ENCODE data around the gene FGA. TPM values are rescaled to one million over a fixed set of nuclear protein-coding genes. Genes with fewer than 3 reads are reported as not detected.

Gene FGA
- total and polyA plus RNA-seq, 10 of the 15 experiments (the other 5 are each of a cell fraction or from before 2014, with no cell fraction given): 3.6 TPM; not detected in 9

DNA sequence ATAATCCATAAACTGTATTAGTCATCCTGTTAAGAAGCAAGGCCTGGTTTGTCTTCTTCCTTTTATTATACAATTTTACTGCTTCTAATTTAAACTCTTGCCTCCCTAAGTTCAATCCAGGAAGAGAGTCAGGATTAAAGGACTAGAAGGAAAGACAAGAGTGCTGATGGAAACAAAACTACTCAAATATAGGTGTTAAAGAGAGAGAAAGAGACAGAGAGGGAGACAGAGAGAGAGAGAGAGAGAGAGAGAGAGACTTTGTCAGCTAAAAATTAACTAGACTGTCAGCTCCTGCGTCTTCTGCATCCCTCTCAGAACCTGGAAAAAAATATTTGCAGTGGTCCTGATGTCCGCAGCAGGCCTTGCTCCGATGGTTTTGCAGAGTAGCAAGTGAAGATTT, 35.4 kb upstream of the FGA start (continued):
- TF ChIP-seq, protein P1, sequence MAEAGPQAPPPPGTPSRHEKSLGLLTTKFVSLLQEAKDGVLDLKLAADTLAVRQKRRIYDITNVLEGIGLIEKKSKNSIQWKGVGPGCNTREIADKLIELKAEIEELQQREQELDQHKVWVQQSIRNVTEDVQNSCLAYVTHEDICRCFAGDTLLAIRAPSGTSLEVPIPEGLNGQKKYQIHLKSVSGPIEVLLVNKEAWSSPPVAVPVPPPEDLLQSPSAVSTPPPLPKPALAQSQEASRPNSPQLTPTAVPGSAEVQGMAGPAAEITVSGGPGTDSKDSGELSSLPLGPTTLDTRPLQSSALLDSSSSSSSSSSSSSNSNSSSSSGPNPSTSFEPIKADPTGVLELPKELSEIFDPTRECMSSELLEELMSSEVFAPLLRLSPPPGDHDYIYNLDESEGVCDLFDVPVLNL (IDR thresholded peaks at IDR 0.05; ENCODE audit: low read depth, low read length): no peak
- TF ChIP-seq NRF1 (conservative IDR thresholded peaks at IDR 0.05; ENCODE audit: low read depth, low read length): no peak

DNA sequence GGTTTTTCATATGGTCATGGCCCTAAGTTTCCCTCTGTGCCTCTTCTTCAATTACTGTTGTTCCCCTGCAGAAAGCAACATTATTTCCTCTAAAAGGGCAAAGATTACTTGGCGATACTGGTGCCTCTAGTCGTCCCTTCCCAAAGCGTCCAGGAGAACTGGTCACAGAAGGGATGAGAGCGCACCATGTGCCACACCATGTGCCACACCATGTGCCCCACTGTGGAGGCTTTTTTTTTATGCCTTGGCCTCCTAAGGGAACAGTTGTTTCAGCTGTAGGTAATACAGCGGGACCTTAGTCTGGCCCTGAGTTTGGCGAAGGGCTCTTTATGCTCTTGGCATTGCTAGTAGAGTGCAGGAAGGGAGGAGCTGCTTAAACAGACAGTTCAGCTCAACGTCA, 33.5 kb upstream of the FGA start:
- Histone ChIP-seq H3K79me2 (ENCODE audit: control insufficient read depth, insufficient read depth, low read length) (no peaks in the 10 kb centered on the region), H2AFZ (ENCODE audit: control insufficient read depth, low read depth, low read length) (no peak overlapping the region), H3K9me3 (replicated peaks; ENCODE audit: control insufficient read depth, insufficient read depth, low read length) (no peaks in the 10 kb centered on the region), H3K4me3 (no peak overlapping the region), H3K4me2 (ENCODE audit: control insufficient read depth, insufficient read depth) (no peak overlapping the region), H3K4me1 (ENCODE audit: control insufficient read depth, insufficient read depth, low read length) (no peaks in the 10 kb centered on the region), H3K36me3 (ENCODE audit: control insufficient read depth in 2 of 2, insufficient read depth in 2 of 2, low read length in 1 of 2) (no peaks in the 10 kb centered on the region), H3K27ac (ENCODE audit: control insufficient read depth, insufficient read depth) (no peak overlapping the region), H4K20me1 (ENCODE audit: control insufficient read depth, insufficient read depth) (no peaks in the 10 kb centered on the region), H3K9ac (ENCODE audit: control insufficient read depth, insufficient read depth, low read length) (no peak overlapping the region), H3K27me3 (replicated peaks in 1 of 2; ENCODE audit: control insufficient read depth in 2 of 2, insufficient read depth in 2 of 2, low read length in 1 of 2) (peaks cover 3% of the 10 kb centered on the region in 2 experiments)
- POLR2A ChIA-PET: no interaction called here
- in situ Hi-C loops (cut with MboI) (no loop called here), intact Hi-C loops (cut with micrococcal nuclease; ENCODE audit: unreplicated experiment) (loop anchor here (2.0 to 10.0 kb wide), 3 partner anchors 295 to 849 kb away; partner anchors contain the start of gene MAP9)
- no TSS peak for BruUV-seq (replicated peaks)
- SMC1A ChIA-PET (ENCODE audit: uncharacterized antibody, unreplicated experiment): interaction anchor here (1.1 to 7.2 kb wide), 3 partner anchors 63 to 104 kb away, joined by 3 to 119 read pairs (median 112); partner anchors contain the start of genes FGB and PLRG1
- TF ChIP-seq SMC3 (IDR thresholded peaks at IDR 0.05; ENCODE audit: borderline replicate concordance, low read length) (no peak), ZNF207 (IDR thresholded peaks at IDR 0.05; ENCODE audit: borderline replicate concordance) (no peak), POLR2AphosphoS2 (IDR thresholded peaks at IDR 0.05; ENCODE audit: low read depth, low read length) (no peak)
- CTCF ChIA-PET: interaction anchor here (0.8 to 19.0 kb wide), 7 partner anchors 9 to 293 kb away, joined by 4 to 796 read pairs (median 6); partner anchors contain the start of genes FGB and PLRG1
- no peak for DNase-seq (ENCODE audit: low read depth, low spot score)
- ATAC-seq: no peak
- RAD21 ChIA-PET (ENCODE audit: unreplicated experiment): interaction anchor here (3.0 to 7.1 kb wide), 3 partner anchors 65 to 74 kb away, joined by 13 to 88 read pairs (median 28); partner anchors contain the start of gene PLRG1
- FAIRE-seq: no peak
- WGBS (ENCODE audit: insufficient coverage, insufficient replicate concordance, low lambda C conversion rate, missing lambda C conversion rate): 24% methylated on average over 7 of the region's 7 CpGs

All from GM12878 (cell line).